ENCODE results near the gene FXYD6. TPM values are rescaled to one million over a fixed set of nuclear protein-coding genes. Genes with fewer than 3 reads are reported as not detected.

FXYD6 gene
- total and polyA plus RNA-seq, 8 donors: 2.7 to 48.0 (median 8.9) TPM

DNA sequence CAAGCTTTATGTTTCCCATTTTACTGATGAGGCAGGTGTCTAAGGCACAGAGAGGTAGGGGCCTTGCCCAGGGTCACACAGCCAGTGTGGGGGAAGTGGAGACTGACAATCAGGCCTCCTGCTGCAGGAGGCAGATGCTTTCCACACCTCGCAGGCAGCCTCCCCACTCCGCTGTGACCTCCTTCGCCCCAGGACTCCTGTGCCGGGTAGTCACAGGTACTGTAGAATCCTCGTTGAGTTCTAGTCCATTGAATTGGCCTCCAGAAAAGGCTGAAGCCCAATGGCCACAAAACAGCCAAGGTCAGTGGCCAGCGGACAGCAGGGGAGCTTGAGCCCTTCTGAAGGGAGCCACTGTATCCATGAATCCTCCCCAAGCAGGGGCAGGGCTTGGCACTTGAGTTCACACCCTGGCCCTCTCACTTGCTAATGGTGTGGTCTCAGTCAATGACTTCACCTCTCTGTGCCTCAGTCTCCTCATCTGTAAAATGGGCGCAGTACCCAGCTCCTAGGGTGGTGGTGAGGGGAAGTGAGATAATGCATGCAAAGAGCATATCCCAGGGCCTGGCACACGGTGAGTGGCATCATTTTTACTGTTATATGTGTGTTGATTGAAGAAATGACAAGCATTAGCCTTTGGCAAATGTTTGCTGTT lies 50.8 kb downstream of the FXYD6 start:
- H3K27ac ChIP-seq: peak overlapping the region; percentile 59 to 91 (median 81)
- ATAC-seq (no peak), FAIRE-seq (no peak), DNase-seq (peak in 4 of 6 donors; percentile 11 to 49 (median 19))
- H3K9me3 ChIP-seq: no peaks in the 10 kb centered on the region
- intact Hi-C loops (cut with DNase I): no loop called here
- TF ChIP-seq, protein P1, sequence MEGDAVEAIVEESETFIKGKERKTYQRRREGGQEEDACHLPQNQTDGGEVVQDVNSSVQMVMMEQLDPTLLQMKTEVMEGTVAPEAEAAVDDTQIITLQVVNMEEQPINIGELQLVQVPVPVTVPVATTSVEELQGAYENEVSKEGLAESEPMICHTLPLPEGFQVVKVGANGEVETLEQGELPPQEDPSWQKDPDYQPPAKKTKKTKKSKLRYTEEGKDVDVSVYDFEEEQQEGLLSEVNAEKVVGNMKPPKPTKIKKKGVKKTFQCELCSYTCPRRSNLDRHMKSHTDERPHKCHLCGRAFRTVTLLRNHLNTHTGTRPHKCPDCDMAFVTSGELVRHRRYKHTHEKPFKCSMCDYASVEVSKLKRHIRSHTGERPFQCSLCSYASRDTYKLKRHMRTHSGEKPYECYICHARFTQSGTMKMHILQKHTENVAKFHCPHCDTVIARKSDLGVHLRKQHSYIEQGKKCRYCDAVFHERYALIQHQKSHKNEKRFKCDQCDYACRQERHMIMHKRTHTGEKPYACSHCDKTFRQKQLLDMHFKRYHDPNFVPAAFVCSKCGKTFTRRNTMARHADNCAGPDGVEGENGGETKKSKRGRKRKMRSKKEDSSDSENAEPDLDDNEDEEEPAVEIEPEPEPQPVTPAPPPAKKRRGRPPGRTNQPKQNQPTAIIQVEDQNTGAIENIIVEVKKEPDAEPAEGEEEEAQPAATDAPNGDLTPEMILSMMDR (IDR thresholded peaks at IDR 0.05): no peak
- no peaks in the 10 kb centered on the region for H3K36me3 ChIP-seq
- H3K4me1 ChIP-seq: peaks cover 0 to 12% (median 7%) of the 10 kb centered on the region in 3 donors
- no peaks in the 10 kb centered on the region for H3K27me3 ChIP-seq
- 71 to 74% methylated on average over 8 of the region's 8 CpGs for WGBS, 2 donors
- H3K4me3 ChIP-seq: peak overlapping the region in 2 of 4 donors; percentile 21 to 39

DNA sequence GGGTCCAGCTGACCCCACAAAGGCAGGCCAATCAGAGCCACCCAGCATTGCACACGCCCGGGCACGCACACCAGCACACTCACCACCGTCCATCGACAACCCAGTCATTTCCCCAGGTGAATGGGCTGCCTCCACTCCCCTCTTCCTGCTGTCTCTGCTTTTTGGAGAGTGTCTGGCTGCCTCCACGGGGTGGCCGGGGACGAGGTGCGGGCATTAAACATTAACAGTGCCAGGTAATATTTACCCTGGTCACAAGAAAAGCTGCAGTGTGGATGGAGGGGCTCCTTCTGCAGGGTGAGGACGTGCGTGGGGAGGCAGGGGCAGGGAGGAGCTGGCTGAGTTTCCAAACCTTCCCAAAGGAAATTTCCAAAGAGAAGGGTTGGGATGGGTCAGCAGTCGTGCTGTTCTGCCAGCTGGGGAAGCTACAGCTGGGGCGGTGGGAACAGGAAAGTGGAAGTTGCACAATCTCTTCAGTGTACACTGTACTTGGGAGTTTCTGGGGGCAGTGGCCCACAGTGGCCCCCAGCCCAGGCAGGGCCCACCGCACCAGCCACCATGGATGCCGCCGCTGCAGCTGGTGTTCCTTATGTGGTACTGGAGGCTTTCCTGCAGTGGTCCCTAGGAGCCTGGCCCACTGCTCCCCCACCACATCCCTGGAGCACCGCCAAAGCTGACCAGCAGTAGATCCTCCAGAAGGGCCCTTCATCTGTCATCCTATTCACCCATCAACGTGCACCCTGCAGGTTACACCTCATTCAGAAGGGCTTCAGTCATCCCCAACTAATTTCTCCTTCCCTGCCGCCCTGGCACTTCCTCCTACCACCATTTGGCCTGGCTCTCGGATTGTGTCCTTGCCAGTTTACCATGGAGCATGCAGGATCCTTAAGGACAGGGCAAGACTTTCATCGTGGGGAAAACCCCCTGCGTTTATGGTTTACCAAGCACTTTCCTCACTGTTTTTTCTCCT lies 51.6 kb downstream of the FXYD6 start, which contains the start of gene FXYD2:
Gene FXYD2 (minus strand): TSS at position 174 of the 967 bp plus-strand sequence. CDS start 66 bp downstream, at position 108.
- 34 to 42% methylated on average over 21 to 22 of the region's 22 CpGs for WGBS, 2 donors
- TF ChIP-seq, protein P1 (IDR thresholded peaks at IDR 0.05): no peak
- FAIRE-seq (no peak), ATAC-seq (peak; percentile 13 to 60 (median 35)), DNase-seq (peak in 5 of 6 donors; percentile 46 to 73 (median 59))
- intact Hi-C loops (cut with DNase I): no loop called here
- H3K27ac ChIP-seq: peak within 1 kb of the TSS; percentile 59 to 91 (median 82)
- peaks cover 0 to 12% (median 7%) of the 10 kb centered on the region in 3 donors for H3K4me1 ChIP-seq
- H3K9me3 ChIP-seq: no peaks in the 10 kb centered on the region
- H3K36me3 ChIP-seq: no peaks in the 10 kb centered on the region
- H3K27me3 ChIP-seq: no peaks in the 10 kb centered on the region
- peak within 1 kb of the TSS in 3 of 4 donors; percentile 34 to 43 (median 39) for H3K4me3 ChIP-seq

DNA sequence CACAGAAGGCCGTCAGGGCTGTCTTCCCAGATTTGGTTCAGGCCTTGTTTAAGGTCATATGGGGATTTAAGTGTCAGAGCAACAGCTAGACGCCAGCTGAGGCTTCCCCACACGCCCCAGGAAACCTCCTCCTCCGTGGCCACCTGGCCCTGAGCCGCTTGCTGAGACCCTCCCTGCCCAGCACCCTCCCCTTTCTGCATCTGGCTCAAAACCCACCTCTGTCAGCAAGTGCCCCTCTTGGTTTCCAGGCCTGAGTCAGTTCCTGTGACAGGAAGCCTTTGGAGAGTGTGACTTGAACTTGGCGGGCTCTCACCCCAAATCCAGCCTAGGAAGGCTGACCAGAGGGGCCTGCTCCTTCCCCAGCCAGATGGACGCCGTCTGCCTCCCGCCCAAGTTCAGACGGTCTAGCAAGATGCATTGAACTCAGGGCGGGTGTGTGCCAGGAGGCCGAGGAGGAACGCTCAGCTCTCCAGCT lies 52.5 kb downstream of the FXYD6 start:
- intact Hi-C loops (cut with DNase I): no loop called here
- H3K4me1 ChIP-seq: peaks cover 0 to 8% (median 3%) of the 10 kb centered on the region in 3 donors
- DNase-seq: peak in 3 of 6 donors; percentile 18 to 58 (median 30)

GRCh38 chr11:117823294-117823945 lies 53.0 kb downstream of the FXYD6 start:
- no peak for FAIRE-seq
- peaks cover 0 to 3% (median 0%) of the 10 kb centered on the region in 3 donors for H3K4me1 ChIP-seq
- TF ChIP-seq, protein P1 (IDR thresholded peaks at IDR 0.05): no peak
- no peaks in the 10 kb centered on the region for H3K27me3 ChIP-seq
- WGBS, 2 donors: 53 to 58% methylated on average over 18 of the region's 18 CpGs
- peak in 4 of 6 donors; percentile 33 to 62 (median 51) for DNase-seq
- ATAC-seq: peak in 3 of 4 donors; percentile 7 to 31 (median 8)
- no peaks in the 10 kb centered on the region for H3K9me3 ChIP-seq
- no peaks in the 10 kb centered on the region for H3K36me3 ChIP-seq
- H3K4me3 ChIP-seq: peak overlapping the region in 3 of 4 donors; percentile 34 to 43 (median 39)
- intact Hi-C loops (cut with DNase I): no loop called here
- peak overlapping the region; percentile 59 to 91 (median 82) for H3K27ac ChIP-seq

More for the DNA sequence above, 52.5 kb downstream of the FXYD6 start:
- ATAC-seq (peak in 3 of 4 donors; percentile 1 to 2 (median 1)), FAIRE-seq (no peak)
- no peaks in the 10 kb centered on the region for H3K36me3 ChIP-seq
- no peaks in the 10 kb centered on the region for H3K9me3 ChIP-seq
- peak overlapping the region; percentile 59 to 91 (median 82) for H3K27ac ChIP-seq
- H3K27me3 ChIP-seq: no peaks in the 10 kb centered on the region
- WGBS, 2 donors: 46 to 47% methylated on average over 13 of the region's 13 CpGs
- TF ChIP-seq, protein P1 (IDR thresholded peaks at IDR 0.05): no peak
- H3K4me3 ChIP-seq: peak overlapping the region in 3 of 4 donors; percentile 34 to 43 (median 39)
